ENCODE measurements around the gene YWHAE.
"Not testable (repeated sequence)": the region's sequence is repeated elsewhere in the genome, so short reads cannot be mapped to it uniquely, and the experiment has no call there.

The YWHAE gene

DNA sequence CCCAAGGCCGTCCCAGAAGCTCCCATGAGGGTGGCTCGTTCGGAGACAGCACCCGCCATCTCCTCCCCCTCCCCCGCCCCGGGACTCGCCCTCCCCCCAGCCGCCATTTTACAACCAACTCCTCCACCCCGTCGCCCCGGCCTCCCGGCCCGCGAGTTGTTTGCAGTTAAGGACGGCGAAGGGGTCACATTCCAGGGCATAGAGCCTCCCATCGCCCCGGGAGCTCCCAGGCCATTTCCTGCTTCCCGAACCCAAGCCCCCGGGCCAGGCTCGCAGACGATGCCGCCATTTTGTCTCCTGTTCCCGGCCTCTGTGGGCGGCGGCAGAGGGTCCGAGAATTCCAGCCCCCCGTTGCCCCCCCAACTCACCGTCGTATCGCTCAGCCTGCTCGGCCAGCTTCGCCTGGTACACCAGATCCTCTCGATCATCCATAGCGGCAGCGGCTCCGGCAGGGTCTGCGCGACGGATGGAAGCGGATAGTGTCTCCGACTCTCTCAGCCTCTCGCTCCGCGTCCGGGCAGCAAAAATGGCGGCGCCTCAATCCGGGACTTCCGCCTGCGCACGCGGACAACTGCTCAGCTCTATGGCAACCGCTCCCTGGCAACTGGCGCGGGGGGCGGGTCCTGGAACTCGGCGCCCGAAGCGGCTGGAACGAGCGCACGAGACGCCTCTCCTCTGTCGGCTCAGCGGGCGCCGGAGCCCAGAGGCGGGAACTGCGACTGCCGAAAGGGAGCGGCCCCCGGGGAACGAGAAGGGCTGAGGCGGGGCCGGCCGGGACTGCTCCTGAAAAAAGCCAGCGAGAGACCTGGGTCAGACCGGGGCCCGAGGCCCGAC, at the start of gene YWHAE:
Gene YWHAE, minus strand, starts transcription at position 544 of the 834 bp plus-strand sequence. Its CDS starts 112 bp downstream, at position 432.
- peak; percentile 96 for DNase-seq

DNA sequence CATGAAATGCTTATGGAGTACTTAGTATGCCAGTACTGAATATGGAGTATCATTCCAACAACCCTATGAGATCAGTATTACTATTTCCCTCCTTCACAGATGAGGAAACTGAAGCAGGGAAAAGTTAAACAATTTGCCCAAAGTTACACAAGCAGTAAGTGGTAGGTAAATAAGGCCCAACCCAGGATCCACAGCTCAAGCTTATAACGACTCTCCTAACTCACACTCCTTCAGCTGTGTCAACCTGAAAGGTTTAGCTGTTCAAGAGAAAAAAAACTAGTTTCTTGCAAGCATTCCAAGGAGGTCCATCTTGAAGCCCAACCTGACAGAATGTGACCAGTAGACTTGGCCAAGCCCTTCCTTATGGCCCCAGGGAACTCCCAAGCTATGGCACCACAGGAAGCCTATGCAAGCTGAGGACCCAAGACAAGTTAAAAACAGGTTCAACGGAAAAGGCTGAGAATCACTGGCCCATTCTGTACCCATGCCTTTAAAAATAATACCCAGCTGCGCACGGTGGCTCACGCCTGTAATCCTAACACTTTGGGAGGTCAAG, 49.5 kb upstream of the YWHAE start:
- no peak for DNase-seq

DNA sequence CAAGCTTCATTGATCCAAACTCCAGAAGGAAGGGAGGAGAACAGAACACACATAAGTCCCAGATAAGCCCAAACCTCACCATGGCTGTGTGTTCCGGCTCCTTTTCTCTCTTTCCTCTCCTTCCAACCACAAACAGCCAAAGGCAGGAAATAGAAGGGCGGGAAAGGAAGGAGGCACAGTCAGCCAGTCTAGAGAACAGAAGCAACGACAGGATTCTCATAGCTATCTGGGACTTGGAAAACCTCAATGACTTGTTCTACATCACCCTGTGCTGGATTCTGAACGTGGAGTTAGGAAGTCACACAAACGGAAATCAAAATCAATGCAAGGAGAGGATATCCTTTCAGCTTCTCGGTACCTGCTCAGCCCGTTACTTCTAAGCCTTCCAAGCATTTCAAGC, 47.0 kb upstream of the YWHAE start:
- DNase-seq: no peak

DNA sequence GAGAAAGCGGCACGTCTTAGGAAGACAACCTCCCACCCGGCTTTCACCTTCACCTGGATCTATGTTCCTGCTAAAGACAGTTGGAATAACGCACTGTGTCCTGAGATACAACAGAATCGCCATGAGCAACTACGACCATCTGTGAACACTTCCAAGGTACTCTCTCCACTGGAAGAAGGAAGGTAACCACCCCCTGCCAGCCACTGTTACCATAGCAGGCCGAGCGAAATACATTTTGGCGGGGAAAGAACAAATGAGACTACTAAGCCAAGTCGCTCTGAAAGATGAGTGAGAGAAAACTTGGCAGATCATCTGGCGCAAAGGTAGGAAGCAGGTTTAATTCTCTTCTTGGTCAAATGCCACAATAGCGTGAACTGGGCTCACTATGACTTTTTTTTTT, 46.2 kb upstream of the YWHAE start:
- DNase-seq: no peak

DNA sequence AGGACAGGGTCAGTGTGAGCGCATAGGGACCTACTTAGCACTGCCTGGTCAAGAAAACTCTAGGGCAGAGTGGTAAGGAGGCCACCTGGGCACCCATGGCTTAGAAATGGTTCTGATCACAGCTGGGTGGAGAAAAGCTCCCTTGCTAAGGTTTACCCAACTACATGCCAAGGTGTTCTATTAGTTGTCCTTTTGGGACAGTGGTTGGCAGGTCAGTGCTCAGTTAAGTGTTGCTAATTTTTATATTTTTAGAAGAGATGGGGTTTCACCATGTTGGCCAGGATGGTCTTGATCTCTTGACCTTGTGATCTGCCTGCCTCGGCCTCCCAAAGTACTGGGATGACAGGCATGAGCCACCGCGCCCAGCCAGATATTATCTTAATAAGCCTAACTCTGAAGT, 45.7 kb upstream of the YWHAE start:
- DNase-seq: not testable (repeated sequence)

DNA sequence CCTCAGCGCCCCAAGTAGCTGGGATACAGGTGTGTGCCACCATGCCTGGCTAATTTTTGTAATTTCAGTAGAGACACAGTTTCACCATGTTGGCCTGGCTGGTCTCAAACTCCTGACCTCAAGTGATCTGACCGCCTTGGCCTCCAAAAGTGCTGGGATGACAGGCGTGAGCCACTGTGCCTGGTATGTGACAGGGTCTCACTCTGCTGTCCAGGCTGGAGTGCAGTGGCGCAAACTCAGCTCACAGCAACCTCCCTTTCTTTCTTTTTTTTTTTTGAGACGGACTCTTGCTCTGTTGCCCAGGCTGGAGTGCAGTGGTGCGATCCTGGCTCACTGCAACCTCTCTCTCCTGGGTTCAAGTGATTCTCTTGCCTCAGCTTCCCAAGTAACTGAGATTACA, 42.7 kb upstream of the YWHAE start:
- not testable (repeated sequence) for DNase-seq

DNA sequence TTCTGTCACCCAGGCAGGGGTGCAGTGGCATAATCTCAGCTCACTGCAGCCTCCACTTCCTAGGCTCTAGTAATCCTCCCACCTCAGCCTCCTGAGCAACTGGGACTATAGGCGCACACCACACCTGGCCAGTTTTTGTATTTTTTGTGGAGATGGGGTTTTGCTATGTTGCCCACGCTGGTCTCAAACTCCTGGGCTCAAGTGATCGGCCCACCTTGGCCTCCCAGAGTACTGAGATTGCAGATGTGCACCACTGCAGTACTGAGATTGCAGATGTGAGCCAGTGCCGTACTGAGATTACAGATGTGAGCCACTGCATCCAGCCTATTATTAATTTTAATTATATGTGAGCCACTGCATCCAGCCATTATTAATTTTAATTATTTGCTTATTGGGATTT, 42.2 kb upstream of the YWHAE start:
- DNase-seq: no peak

DNA sequence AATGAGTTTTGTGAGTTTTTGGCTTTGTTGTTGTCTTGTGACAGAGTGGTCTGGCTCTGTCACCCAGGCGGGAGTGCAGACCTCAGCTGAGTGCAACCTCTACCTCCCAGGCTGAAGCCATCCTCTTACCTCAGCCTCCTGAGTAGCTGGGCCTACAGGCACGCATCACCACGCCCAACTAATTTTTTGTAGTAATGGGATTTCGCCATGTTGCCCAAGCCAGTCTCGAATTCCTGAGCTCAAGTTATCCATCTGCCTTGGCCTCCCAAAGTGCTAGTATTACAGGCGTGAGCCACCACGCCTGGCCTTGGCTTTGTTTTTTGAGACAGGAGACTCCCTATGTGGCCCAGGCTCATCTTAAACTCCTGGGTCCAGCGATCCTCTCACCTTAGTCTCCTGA, 40.9 kb upstream of the YWHAE start:
- no peak for DNase-seq

DNA sequence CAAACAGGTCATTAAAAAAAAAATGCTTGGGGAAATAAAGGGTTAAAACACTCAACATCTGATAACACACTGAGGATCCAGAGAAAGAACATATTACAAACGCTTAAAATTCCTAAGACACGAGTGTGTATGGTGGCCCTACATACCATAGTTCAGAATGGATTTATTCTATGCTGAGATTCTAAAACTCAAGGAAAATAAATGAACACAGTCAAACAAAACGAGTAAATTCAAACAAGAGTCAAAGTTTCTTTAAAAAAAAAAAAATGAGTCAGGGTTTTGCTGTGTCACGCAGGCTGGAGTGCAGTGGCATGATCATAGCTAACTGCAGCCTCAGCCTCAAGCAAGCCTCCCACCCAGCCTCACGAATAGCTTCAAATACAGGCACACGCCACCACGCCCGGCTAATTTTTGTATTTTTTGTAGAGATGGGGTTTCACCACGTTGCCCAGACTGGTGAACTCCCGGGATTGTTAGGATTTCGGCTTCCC, 38.6 kb upstream of the YWHAE start:
- no peak for DNase-seq

DNA sequence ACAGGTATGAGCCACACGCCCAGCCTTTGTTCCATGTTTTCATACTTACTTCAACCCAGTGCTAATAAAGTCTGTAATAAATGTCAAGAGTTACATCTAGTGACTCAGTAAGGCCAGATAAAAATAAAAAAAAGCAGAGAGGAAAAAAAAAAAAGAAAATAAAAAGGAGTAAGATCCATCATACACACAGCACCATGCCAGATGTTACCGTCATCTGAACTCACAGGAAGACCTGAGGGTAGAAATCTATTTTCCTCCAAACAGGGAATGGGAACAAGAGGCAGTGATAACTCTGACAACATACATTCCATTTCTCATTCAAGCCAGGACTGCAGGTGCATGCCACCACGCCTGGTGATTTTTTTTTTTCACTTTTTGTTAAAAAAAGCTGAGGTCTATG, 35.3 kb upstream of the YWHAE start:
- DNase-seq: no peak

DNA sequence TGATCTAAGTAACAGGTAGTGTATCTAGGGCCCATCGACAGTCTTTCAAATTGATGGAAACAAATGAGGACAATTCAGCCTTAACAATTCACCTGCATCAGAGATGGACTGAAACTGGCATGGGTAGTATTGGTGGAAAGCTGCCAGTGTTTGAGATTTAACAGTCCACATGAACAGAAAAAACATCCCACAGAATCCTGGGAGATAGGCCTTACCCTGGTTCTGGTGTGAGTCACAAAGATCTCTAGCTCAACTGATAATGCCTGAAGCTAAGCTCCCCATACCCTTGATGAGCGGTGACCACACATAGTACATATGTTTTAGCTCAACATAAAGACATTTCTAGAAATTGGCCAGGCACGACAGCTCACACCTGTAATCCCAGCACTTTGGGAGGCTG, 34.1 kb upstream of the YWHAE start:
- DNase-seq: no peak

DNA sequence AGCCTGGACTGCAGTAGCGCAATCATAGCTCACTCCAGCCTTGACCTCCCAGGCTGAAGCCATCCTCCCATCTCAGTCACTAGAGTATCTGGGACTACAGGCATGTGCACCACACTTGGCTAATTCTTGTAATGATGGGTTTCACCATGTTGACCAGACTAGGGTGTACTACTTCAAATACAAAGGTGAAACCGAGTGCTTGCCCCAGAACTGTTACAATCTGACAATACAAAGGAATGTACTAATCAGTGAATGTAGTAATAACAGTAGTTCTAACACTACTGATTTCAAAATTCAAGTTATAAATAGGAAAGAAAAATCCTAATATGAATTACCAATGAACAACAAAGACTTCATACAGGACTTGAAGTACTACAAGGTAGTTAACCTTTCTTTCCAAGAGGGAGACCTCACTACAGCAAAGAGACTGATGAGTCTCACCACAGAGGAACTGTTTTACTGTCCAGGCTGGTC, 31.6 kb upstream of the YWHAE start:
- no peak for DNase-seq

DNA sequence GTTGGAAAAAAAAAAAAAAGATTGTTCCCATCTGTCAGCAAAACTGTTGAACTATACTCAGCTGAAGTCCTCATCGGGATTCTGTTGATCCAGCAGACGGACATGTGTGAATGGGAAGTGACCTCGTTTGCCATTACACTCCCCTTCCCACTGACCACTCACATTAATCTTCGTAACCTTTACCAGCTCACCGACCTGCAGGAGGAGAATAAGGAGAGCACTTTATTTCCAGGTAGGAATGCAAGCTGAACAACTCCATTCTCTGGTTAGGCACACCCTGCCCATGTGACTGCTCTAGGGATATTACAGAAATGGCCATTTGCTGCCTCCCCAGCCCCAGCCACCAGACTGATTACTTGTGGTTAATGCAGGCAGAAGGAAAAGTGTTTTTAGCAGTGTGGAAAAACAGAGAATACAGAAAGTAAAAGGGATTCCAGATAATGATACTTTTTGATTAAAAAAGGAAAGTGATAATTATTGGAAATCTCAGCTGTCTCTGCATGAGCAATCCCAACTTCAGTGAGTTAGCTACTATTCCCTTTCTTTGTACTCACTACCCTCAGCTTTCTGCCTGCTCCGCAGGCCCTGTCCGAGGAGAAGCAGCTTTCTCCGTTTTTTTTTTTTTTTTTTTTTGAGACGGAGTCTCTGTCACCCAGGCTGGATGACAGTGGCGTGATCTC, 23.6 kb upstream of the YWHAE start:
- DNase-seq: no peak

DNA sequence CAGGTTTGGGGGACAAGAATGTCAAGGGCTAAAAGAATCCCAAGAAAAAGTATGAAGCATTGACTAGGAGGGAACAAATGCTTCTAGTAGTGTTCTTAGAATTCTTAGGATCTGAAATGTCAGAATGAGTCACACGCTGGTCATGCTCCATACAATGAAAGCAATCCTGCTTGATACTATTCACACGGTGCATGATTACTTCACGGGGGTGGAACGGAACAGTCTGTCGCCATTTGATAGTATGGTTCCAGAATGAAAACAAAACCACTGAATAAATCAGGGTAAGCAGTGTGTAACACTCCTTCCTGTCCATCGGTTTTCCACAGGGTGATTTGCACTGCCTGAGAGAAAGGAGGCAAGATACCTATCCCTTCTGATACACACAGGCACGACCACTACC, 22.9 kb upstream of the YWHAE start:
- DNase-seq: no peak

DNA sequence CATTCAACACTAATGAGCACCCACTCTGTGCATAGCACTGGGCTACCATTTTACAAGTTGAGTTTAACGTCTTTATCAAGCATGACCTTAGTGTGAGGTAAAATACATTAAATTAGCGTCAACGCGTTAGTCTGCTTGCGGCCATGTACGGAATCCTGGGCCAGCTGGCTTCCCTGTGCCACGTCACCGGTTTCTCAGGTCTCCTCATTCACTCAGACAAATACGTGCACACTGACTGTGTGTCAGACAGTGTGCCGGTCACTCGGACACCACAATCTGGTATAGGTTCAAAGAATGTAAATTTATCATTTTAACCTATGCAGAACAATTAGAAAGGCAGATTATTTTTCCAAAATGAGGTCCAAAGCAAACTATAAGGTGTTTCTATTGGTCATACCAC, 21.4 kb upstream of the YWHAE start:
- DNase-seq: no peak

DNA sequence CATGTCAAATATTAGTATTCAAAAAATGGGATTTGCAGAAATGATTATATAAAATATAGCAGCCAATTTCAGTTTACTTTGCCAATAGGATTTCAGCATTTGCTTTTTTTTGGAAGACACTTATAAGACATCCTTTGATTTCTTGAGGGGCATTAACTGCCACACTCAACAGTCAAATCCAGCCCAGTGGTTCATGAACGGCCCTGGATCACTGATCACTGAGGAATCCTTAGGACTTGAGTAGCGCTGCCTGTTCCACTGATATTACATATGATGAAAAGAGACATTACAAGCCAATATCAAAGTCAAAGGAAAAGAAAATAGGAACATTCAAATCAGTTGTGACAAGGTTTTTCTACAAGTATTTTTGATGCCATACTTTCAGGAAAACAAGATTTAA, 21.0 kb upstream of the YWHAE start:
- DNase-seq: no peak

DNA sequence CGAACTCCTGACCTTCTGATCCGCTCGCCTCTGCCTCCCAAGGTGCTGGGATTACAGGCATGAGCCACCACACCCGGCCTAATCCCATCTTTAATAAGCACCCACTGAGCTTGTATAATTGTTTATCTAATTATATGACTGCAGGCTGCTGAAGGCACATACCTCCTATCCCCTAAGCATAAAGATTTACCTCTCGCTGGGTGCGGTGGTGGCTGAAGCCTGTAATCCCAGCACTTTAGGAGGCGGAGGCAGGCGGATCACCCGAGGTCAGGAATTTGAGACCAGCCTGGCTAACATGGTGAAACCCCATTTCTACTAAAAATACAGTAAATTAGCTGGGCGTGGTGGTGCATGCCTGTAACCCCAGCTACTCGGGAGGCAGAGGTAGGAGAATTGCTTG, 20.1 kb upstream of the YWHAE start:
- DNase-seq: no peak

DNA sequence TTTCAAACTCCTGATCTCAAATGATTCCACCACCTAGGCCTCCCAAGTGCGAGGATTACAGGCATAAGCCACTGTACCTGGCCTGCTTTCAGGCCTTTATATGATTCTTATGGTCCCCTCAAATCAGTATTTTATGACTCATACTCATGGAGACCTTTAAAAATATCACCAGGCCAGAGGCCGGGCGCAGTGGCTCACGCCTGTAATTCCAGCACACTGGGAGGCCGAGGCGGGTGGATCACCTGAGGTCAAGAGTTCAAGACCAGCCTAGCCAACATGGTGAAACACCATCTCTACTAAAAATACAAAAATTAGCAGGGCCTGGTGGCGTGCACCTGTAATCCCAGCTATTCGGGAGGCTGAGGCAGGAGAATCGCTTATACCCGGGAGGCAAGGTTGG, 18.5 kb upstream of the YWHAE start:
- DNase-seq: not testable (repeated sequence)

DNA sequence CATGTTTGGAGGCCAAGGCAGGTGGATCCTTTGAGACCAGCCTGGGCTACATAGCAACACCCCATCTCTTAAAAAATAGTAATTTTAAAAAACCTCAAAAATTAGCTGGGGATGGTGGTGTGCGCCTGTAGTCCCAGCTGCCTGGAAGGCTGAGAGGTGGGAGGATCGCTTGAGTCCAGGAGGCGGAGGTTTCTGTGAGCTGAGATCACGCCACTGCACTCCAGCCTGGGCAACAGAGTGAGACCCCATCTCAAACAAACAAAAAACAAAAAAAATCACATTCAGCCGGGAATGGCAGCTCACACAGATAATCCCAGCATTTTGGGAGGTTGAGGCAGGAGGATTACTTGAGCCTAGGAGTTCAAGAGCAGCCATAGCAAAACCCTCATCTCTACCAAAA, 16.4 kb upstream of the YWHAE start:
- DNase-seq: no peak

DNA sequence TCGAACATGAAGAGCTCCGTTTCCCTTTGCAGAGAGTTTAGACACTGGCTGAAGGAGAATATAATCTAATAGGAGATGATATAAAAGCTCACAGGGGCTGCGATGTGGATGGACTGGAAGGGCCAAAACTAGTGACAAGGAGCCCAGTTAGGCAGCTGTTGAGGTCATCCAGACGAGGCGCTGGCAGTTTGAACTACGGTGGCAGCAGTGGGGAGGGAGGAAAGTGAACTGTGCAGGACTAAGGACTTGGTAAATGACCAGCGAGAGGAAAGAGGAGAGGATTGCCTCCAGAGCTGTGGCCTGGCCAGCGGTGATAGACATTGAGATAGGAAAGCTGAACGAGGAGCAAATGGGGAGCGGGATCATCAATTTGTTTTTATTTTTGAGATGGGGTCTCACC, 14.6 kb upstream of the YWHAE start:
- no peak for DNase-seq

DNA sequence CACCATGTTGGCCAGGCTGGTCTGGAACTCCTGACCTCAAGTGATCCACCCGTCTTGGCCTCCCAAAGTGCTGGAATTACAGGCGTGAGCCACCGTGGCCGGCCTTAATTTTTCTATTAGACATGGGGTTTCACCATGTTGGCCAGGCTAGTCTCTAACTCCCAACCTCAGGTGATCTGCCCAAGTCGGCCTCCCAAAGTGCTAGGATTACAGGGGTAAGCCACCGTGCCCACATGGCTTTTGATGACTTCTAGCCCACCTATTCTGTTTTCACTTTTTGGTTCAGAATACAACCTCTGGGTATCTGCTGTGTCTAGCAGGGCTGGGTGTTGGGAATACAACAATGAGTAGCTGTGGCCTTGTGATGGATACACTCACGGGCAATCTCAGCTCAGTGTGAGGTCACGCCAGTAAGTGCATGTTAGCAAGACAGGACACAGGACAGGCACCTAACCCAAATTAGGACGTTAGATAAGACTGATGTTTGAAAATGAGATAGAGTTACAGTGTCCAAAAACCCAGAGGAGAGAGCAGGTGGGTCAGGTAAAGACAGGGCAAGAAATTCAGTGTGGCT, 14.1 kb upstream of the YWHAE start:
- no peak for DNase-seq

DNA sequence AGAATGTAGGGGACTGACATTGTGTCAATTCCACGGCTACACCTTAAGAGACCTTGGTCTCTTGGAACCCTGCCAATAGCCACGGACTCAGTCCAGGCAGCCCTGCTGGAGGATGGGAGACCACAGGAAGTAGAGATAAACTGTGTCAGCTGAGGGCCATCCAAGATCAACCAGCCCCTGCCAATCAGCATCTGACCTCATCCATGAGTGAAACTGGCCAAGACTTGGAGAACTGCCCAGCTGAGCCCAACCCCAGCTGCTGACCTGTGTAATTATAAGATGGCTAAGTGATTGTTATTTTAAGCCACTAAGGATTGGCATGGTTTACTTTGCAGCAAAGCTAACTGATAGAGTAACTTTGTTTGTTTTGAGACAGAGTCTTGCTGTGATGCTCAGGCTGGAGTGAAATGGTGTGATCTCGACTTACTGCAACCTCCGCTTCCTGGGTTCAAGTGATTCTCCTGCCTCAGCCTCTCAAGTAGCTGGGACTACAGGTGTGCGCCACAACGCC, 13.3 kb upstream of the YWHAE start:
- no peak for DNase-seq

All from activated CD4-positive, CD25-positive, alpha-beta regulatory T cell treated with anti-CD3 and anti-CD28 coated beads, Interleukin-2, amount 50 U/mL, for 72 hours (primary cell).